ENCODE measurements around the gene HES2.
"Not testable (repeated sequence)": the region's sequence is repeated elsewhere in the genome, so short reads cannot be mapped to it uniquely, and the experiment has no call there.

HES2 gene

DNA sequence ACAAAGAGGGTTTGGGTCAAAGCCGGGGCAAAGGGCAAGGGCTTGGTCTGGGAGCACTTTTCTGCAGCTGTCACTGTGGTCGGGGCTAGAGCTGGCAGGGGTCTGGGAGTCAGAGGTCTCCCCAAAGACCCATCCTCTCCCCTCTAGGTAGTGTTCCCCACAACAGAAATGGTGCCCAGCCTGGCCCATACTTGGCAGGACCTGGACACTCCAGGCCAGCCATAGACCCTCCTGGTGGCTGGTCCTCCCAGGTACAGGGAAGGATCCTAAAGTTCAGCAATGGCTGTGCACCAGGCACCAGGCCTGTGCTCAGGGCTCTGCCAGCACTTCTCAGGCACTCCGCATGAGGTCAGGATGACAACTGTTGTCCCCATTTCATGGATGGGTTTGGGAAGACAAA is 15.8 kb upstream of the HES2 start:
- no peak for DNase-seq (ENCODE audit: low read depth in 1 of 2, low spot score in 1 of 2)
- H3K27me3 ChIP-seq (ENCODE audit: insufficient read depth, poor library complexity, severe bottlenecking): peaks cover 11% of the 10 kb centered on the region
- H3K27ac ChIP-seq (replicated peaks): no peak overlapping the region
- H3K4me3 ChIP-seq (replicated peaks; ENCODE audit: insufficient read depth, low read length): no peak overlapping the region
- TF ChIP-seq, protein P1, sequence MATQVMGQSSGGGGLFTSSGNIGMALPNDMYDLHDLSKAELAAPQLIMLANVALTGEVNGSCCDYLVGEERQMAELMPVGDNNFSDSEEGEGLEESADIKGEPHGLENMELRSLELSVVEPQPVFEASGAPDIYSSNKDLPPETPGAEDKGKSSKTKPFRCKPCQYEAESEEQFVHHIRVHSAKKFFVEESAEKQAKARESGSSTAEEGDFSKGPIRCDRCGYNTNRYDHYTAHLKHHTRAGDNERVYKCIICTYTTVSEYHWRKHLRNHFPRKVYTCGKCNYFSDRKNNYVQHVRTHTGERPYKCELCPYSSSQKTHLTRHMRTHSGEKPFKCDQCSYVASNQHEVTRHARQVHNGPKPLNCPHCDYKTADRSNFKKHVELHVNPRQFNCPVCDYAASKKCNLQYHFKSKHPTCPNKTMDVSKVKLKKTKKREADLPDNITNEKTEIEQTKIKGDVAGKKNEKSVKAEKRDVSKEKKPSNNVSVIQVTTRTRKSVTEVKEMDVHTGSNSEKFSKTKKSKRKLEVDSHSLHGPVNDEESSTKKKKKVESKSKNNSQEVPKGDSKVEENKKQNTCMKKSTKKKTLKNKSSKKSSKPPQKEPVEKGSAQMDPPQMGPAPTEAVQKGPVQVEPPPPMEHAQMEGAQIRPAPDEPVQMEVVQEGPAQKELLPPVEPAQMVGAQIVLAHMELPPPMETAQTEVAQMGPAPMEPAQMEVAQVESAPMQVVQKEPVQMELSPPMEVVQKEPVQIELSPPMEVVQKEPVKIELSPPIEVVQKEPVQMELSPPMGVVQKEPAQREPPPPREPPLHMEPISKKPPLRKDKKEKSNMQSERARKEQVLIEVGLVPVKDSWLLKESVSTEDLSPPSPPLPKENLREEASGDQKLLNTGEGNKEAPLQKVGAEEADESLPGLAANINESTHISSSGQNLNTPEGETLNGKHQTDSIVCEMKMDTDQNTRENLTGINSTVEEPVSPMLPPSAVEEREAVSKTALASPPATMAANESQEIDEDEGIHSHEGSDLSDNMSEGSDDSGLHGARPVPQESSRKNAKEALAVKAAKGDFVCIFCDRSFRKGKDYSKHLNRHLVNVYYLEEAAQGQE (IDR thresholded peaks at IDR 0.05; ENCODE audit: insufficient replicate concordance, low read depth): no peak
- TF ChIP-seq GABPA (IDR thresholded peaks at IDR 0.05; ENCODE audit: low read depth) (no peak), POLR2AphosphoS5 (IDR thresholded peaks at IDR 0.05; ENCODE audit: low read depth) (no peak), SPI1 (IDR thresholded peaks at IDR 0.05; ENCODE audit: borderline replicate concordance, low read depth) (no peak)
- TF ChIP-seq, protein P2, sequence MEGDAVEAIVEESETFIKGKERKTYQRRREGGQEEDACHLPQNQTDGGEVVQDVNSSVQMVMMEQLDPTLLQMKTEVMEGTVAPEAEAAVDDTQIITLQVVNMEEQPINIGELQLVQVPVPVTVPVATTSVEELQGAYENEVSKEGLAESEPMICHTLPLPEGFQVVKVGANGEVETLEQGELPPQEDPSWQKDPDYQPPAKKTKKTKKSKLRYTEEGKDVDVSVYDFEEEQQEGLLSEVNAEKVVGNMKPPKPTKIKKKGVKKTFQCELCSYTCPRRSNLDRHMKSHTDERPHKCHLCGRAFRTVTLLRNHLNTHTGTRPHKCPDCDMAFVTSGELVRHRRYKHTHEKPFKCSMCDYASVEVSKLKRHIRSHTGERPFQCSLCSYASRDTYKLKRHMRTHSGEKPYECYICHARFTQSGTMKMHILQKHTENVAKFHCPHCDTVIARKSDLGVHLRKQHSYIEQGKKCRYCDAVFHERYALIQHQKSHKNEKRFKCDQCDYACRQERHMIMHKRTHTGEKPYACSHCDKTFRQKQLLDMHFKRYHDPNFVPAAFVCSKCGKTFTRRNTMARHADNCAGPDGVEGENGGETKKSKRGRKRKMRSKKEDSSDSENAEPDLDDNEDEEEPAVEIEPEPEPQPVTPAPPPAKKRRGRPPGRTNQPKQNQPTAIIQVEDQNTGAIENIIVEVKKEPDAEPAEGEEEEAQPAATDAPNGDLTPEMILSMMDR (IDR thresholded peaks at IDR 0.05; ENCODE audit: insufficient read depth, low read length): no peak

DNA sequence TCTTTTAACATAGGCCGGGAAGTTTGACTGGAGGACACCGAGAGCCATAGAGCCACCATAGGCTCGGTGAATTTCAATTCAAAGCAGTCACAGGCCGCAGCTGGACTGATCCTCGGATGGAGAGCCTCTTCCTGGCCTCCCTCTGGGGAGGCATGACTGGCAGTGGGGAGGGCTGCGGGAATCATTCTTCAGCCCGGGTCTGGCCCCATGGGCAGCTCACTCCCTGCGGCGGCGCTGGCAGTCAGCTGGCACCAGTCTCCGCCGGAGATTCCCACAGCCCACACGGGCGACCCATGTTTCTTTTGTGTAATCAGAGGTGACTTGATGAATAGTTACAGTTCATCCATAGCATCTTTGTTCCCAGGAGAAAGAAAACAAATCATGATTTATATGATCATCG is 15.4 kb upstream of the HES2 start:
- Histone ChIP-seq H3K4me3 (replicated peaks; ENCODE audit: insufficient read depth, low read length) (no peak overlapping the region), H3K27ac (replicated peaks) (no peak overlapping the region), H3K27me3 (ENCODE audit: insufficient read depth, poor library complexity, severe bottlenecking) (peaks cover 13% of the 10 kb centered on the region)
- TF ChIP-seq, protein P1 (IDR thresholded peaks at IDR 0.05; ENCODE audit: insufficient replicate concordance, low read depth): no peak
- no peak for TF ChIP-seq SPI1 (IDR thresholded peaks at IDR 0.05; ENCODE audit: borderline replicate concordance, low read depth)
- TF ChIP-seq, protein P2 (IDR thresholded peaks at IDR 0.05; ENCODE audit: insufficient read depth, low read length): no peak
- TF ChIP-seq GABPA (IDR thresholded peaks at IDR 0.05; ENCODE audit: low read depth): no peak
- no peak for TF ChIP-seq POLR2AphosphoS5 (IDR thresholded peaks at IDR 0.05; ENCODE audit: low read depth)
- DNase-seq (ENCODE audit: low read depth in 1 of 2, low spot score in 1 of 2): no peak

DNA sequence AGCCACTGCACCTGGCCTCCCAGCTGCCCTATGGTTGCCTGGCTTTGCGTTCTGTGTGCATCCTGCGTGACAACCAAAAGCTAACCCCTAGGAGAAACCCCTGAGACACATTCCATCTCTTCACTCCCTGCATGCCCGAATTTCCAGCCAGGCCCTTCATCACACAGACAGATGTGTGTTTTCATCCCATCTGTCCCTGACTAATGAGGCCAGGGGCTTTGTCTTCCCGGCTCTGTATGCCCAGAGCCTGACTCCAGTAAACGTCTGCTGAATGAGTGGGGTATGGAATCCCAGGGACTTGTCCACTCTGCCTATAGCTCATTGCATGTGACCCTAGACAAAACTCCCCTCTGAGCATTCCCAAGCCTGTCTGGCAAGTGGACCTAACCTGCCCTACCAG is 14.5 kb upstream of the HES2 start:
- Histone ChIP-seq H3K27me3 (ENCODE audit: insufficient read depth, poor library complexity, severe bottlenecking) (peaks cover 12% of the 10 kb centered on the region), H3K27ac (replicated peaks) (no peak overlapping the region), H3K4me3 (replicated peaks; ENCODE audit: insufficient read depth, low read length) (no peak overlapping the region)
- TF ChIP-seq GABPA (IDR thresholded peaks at IDR 0.05; ENCODE audit: low read depth) (no peak), POLR2AphosphoS5 (IDR thresholded peaks at IDR 0.05; ENCODE audit: low read depth) (no peak)
- no peak for DNase-seq (ENCODE audit: low read depth in 1 of 2, low spot score in 1 of 2)

DNA sequence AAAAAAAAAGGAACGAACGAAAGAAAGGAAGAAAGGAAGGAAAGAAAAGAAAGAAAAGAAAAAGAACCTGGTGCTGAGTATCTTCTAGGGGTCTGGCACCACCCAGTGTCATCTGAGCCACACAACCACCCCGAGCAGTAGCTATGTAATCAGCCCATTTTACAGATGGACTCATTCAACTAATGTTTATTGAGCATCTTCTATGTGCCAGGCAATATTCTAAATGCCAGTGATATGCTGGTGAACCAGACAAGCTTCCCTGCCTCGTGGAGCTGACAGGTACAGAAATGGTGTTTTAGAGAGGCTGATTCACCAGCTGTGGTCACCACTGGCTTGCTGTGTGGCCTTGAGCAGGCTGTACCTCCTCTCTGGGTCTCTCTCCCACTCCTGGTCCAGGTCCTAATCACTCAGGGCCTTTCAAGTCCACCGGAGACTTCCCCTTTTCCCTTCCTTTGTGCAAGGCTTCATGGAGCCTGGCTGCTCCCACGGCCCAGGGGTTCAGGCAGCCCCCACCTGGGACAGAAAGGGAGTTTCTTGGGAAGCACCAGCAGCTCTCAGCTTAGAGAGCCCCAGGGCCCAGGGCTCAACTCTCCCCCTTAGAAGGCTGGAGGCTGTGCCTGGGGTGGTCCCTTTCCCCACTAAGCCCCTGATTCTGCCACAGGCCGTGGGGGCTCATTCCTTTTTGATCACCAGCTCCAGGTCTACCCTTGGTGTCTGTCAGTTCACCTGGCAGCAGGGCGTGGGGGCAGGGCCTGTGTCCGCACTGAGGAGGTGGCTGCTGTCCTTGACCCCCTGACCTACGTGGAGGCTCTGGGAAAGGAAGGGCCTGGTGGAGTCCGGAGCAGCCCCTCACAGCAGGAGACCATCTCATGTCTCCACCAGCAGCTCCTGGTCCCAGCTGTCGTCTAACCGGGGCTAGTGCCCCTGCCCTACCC is 12.2 kb upstream of the HES2 start:
- DNase-seq (ENCODE audit: low read depth in 1 of 2, low spot score in 1 of 2); H3K4me3 ChIP-seq (replicated peaks; ENCODE audit: insufficient read depth, low read length); H3K27ac ChIP-seq (replicated peaks): not testable (repeated sequence)
- TF ChIP-seq SPI1 (IDR thresholded peaks at IDR 0.05; ENCODE audit: borderline replicate concordance, low read depth): 0 out of 2 replicates have a peak, but pooled peaks have one; percentile 8
- H3K27me3 ChIP-seq (ENCODE audit: insufficient read depth, poor library complexity, severe bottlenecking): peaks cover 21% of the 10 kb centered on the region

DNA sequence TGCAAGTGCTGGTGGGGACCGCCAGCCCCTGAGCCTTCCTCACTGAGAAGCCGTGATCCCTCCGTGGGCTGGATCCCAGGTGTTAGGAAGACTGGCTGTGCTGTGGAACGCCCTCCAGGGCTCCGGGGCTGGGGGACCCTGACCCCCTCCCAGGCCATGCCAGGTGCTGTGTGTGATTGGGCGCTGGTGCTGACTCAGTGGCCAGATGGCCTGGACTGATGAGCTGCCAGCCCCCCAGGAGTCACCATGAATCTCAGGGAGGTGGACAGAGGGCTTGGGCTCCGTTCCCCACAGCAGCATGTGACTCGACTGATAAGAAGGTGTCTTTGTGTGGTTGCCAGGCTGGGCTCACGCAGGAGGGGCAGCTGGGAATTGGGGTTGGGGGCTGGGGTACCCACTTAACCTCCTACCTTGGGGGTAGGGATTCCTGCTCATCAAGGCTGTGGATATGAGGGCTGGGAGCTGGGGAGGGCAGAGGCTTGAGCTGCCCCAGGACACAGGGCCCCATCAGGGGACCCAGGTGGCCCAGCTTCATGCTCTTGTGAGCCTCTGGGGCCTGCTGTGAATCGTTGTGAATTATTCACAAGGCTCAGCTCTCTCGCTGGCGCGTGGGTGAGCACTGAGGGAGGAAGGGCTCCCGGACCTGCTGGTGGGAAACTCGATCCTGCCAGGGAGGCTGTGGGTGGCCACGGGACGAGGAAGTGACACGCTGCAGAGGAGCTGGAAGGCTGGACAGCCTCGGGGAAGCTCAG is 10.1 kb upstream of the HES2 start:
- peaks cover 39% of the 10 kb centered on the region for H3K27me3 ChIP-seq (ENCODE audit: insufficient read depth, poor library complexity, severe bottlenecking)
- H3K4me3 ChIP-seq (replicated peaks; ENCODE audit: insufficient read depth, low read length); DNase-seq (ENCODE audit: low read depth in 1 of 2, low spot score in 1 of 2); H3K27ac ChIP-seq (replicated peaks): not testable (repeated sequence)

DNA sequence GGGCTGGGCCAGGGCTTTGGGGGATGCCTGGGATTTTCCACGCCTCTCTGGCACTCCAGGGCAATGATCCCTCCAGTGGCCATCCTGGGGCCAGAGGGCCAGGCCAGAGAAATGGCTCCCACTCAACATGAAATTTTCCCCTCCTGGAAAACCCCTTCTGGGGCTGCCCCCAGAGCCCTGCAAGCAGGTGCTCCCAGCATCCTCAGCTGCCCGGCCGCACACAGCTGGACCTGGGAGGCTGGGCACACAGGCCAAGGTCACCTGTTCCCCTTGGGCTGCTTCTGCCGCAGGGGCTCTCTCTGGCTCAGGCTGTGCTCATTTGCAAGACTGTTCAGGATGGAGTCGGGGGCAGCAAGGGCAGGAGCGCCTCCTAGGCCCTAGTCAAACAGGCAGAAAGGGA is 8.7 kb upstream of the HES2 start:
- H3K27me3 ChIP-seq (ENCODE audit: insufficient read depth, poor library complexity, severe bottlenecking): peaks cover 48% of the 10 kb centered on the region
- DNase-seq (ENCODE audit: low read depth in 1 of 2, low spot score in 1 of 2); H3K4me3 ChIP-seq (replicated peaks; ENCODE audit: insufficient read depth, low read length); H3K27ac ChIP-seq (replicated peaks): not testable (repeated sequence)
